HCT116 (cell line): Measurements from ENCODE around the gene RBM25.

Experiments
- CTCF ChIP-seq, 3 experiments: fragments of 200-600 bp in 1 of 3; sonication (generic) in 1 of 3; IDR thresholded peaks in 2 of 3; conservative IDR thresholded peaks in 1 of 3; 2 replicates each; pipeline ENCODE4 v1.5.1; 2012 to 2017; ENCODE audit warnings: low read depth in 2 of 3, low read length in 2 of 3, antibody characterized with exemption in 1 of 3, borderline replicate concordance in 1 of 3, control low read depth in 1 of 3, mild to moderate bottlenecking in 1 of 3, mixed read lengths in 1 of 3, mixed run types in 1 of 3, moderate library complexity in 1 of 3; ENCODE audit not compliant: insufficient read depth in 1 of 3
- EGR1 ChIP-seq: IDR thresholded peaks from 2 replicates; pipeline ENCODE4 v1.6.1; 2012; ENCODE audit warnings: low read depth
- EZH2 ChIP-seq: fragments of 200-600 bp; sonication (generic); IDR thresholded peaks from 2 replicates; pipeline ENCODE4 v1.6.1; 2017; ENCODE audit warnings: antibody characterized with exemption, mixed run types
- JUND ChIP-seq: IDR thresholded peaks from 2 replicates; pipeline ENCODE4 v1.6.1; 2012
- POLR2A ChIP-seq: IDR thresholded peaks from 2 replicates; pipeline ENCODE4 v1.7.0; 2011; ENCODE audit warnings: borderline replicate concordance; ENCODE audit not compliant: insufficient read depth, insufficient read length; ENCODE audit errors: extremely low read depth
- POLR2AphosphoS5 ChIP-seq: IDR thresholded peaks from 2 replicates; pipeline ENCODE4 v1.6.1; 2011; ENCODE audit warnings: mild to moderate bottlenecking, low read depth, low read length, moderate library complexity
- RAD21 ChIP-seq: IDR thresholded peaks from 2 replicates; pipeline ENCODE4 v1.6.1; 2012; ENCODE audit warnings: low read depth, mild to moderate bottlenecking
- SP1 ChIP-seq: IDR thresholded peaks from 2 replicates; pipeline ENCODE4 v1.6.1; 2012; ENCODE audit warnings: low read depth
- SRF ChIP-seq: IDR thresholded peaks from 2 replicates; pipeline ENCODE4 v1.6.1; 2012; ENCODE audit warnings: low read depth
- YY1 ChIP-seq: IDR thresholded peaks from 2 replicates; pipeline ENCODE4 v1.6.1; 2011; ENCODE audit warnings: low read length, low read depth, moderate library complexity, mild to moderate bottlenecking; ENCODE audit not compliant: insufficient replicate concordance; ENCODE audit errors: extremely low read depth
- ZBTB33 ChIP-seq: IDR thresholded peaks from 2 replicates; pipeline ENCODE4 v1.6.1; 2011; ENCODE audit warnings: mild to moderate bottlenecking, low read length, moderate library complexity; ENCODE audit not compliant: insufficient replicate concordance; ENCODE audit errors: extremely low read depth
- TF ChIP-seq, protein P1 (sequence below): IDR thresholded peaks from 2 replicates; pipeline ENCODE4 v1.6.1; 2012; ENCODE audit warnings: low read depth
- TF ChIP-seq, protein P2 (sequence below): IDR thresholded peaks from 2 replicates; pipeline ENCODE4 v1.6.1; 2012
- TF ChIP-seq, protein P3 (sequence below): IDR thresholded peaks from 2 replicates; pipeline ENCODE4 v1.6.1; 2012

- TF ChIP-seq CTCF (IDR thresholded peaks at IDR 0.05 in 2 of 3, conservative IDR thresholded peaks at IDR 0.05 in 1 of 3; ENCODE audit: borderline replicate concordance in 1 of 3, insufficient read depth in 1 of 3, low read depth in 2 of 3, low read length in 2 of 3) (no peak), POLR2A (no peak), EGR1 (no peak), RAD21 (no peak), EZH2 (no peak), JUND (no peak), SRF (no peak), SP1 (no peak), POLR2AphosphoS5 (no peak), YY1 (no peak), ZBTB33 (no peak)
- TF ChIP-seq, protein P1, sequence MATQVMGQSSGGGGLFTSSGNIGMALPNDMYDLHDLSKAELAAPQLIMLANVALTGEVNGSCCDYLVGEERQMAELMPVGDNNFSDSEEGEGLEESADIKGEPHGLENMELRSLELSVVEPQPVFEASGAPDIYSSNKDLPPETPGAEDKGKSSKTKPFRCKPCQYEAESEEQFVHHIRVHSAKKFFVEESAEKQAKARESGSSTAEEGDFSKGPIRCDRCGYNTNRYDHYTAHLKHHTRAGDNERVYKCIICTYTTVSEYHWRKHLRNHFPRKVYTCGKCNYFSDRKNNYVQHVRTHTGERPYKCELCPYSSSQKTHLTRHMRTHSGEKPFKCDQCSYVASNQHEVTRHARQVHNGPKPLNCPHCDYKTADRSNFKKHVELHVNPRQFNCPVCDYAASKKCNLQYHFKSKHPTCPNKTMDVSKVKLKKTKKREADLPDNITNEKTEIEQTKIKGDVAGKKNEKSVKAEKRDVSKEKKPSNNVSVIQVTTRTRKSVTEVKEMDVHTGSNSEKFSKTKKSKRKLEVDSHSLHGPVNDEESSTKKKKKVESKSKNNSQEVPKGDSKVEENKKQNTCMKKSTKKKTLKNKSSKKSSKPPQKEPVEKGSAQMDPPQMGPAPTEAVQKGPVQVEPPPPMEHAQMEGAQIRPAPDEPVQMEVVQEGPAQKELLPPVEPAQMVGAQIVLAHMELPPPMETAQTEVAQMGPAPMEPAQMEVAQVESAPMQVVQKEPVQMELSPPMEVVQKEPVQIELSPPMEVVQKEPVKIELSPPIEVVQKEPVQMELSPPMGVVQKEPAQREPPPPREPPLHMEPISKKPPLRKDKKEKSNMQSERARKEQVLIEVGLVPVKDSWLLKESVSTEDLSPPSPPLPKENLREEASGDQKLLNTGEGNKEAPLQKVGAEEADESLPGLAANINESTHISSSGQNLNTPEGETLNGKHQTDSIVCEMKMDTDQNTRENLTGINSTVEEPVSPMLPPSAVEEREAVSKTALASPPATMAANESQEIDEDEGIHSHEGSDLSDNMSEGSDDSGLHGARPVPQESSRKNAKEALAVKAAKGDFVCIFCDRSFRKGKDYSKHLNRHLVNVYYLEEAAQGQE, result no peak
- TF ChIP-seq, protein P2, sequence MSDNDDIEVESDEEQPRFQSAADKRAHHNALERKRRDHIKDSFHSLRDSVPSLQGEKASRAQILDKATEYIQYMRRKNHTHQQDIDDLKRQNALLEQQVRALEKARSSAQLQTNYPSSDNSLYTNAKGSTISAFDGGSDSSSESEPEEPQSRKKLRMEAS, result no peak
- TF ChIP-seq, protein P3, sequence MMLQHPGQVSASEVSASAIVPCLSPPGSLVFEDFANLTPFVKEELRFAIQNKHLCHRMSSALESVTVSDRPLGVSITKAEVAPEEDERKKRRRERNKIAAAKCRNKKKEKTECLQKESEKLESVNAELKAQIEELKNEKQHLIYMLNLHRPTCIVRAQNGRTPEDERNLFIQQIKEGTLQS, result no peak
Measured at GRCh38 chr14:73097421-73097820, 39.1 kb downstream of the RBM25 start.
